Mucosa of rectum (tissue), 2 donors: ENCODE data around the gene MORF4L1.
A peak's percentile ranks its signal among the peaks of the same experiment; 100 is the strongest.
"Not testable (repeated sequence)": the region's sequence is repeated elsewhere in the genome, so short reads cannot be mapped to it uniquely, and the experiment has no call there.

Experiments used
- H3K27ac ChIP-seq, 2 donors: one replicate each; pipeline ENCODE4 v1.7.0; 2013; ENCODE audit warnings: inconsistent platforms in 2 of 2, low read depth in 2 of 2, low read length in 2 of 2
- H3K27me3 ChIP-seq, 2 donors: one replicate each; pipeline ENCODE4 v1.7.0; 2013; ENCODE audit warnings: low read length in 2 of 2; ENCODE audit not compliant: control insufficient read depth in 2 of 2, insufficient read depth in 2 of 2
- H3K36me3 ChIP-seq, 2 donors: one replicate each; pipeline ENCODE4 v1.7.0; 2013; ENCODE audit warnings: low read length in 2 of 2; ENCODE audit not compliant: control insufficient read depth in 2 of 2, insufficient read depth in 2 of 2
- H3K4me1 ChIP-seq, 2 donors: one replicate each; pipeline ENCODE4 v1.7.0; 2013; ENCODE audit warnings: low read length in 2 of 2, mild to moderate bottlenecking in 1 of 2; ENCODE audit not compliant: control insufficient read depth in 2 of 2, insufficient read depth in 2 of 2
- H3K4me3 ChIP-seq, 2 donors: one replicate each; pipeline ENCODE4 v1.7.0; 2013; ENCODE audit warnings: low read length in 2 of 2
- H3K9ac ChIP-seq, 2 donors: one replicate each; pipeline ENCODE4 v1.7.0; 2013; ENCODE audit warnings: low read length in 2 of 2, low read depth in 1 of 2, mild to moderate bottlenecking in 1 of 2
- H3K9me3 ChIP-seq, 2 donors: one replicate each; pipeline ENCODE4 v1.7.0; 2013; ENCODE audit warnings: low read length in 2 of 2; ENCODE audit not compliant: control insufficient read depth in 2 of 2
- donor health status: healthy.
- donor health status: Normal muscosa, but diverticular disease.

The MORF4L1 gene

GRCh38 chr15:78872155-78872971 lies at the start of gene MORF4L1:
Gene MORF4L1, plus strand, starts transcription at chr15:78872890. Its CDS starts 128 bp downstream, at chr15:78873018.
- no peaks in the 10 kb centered on the region for H3K36me3 ChIP-seq

GRCh38 chr15:78828920-78829319 lies 43.8 kb upstream of the MORF4L1 start:
- no peak overlapping the region for H3K27ac ChIP-seq
- H3K4me1 ChIP-seq, result no peaks in the 10 kb centered on the region
- no peaks in the 10 kb centered on the region for H3K9me3 ChIP-seq
- peaks cover 0 to 2% of the 10 kb centered on the region in 2 donors for H3K27me3 ChIP-seq
- H3K36me3 ChIP-seq, result no peaks in the 10 kb centered on the region
- no peak overlapping the region for H3K4me3 ChIP-seq
- H3K9ac ChIP-seq, result no peak overlapping the region

More at GRCh38 chr15:78872155-78872971, at the start of gene MORF4L1:
- H3K27me3 ChIP-seq, result no peaks in the 10 kb centered on the region
- peak within 1 kb of the TSS; percentile 99 to 100 for H3K27ac ChIP-seq
- H3K9me3 ChIP-seq, result no peaks in the 10 kb centered on the region
- H3K4me3 ChIP-seq, result peak within 1 kb of the TSS; percentile 98 to 99
- peak within 1 kb of the TSS; percentile 100 for H3K9ac ChIP-seq
- peaks cover 9 to 15% of the 10 kb centered on the region in 2 donors for H3K4me1 ChIP-seq

GRCh38 chr15:78830514-78831228 lies 42.0 kb upstream of the MORF4L1 start:
- Histone ChIP-seq H3K4me3 (no peak overlapping the region), H3K9me3 (no peaks in the 10 kb centered on the region), H3K4me1 (no peaks in the 10 kb centered on the region), H3K9ac (no peak overlapping the region), H3K36me3 (no peaks in the 10 kb centered on the region), H3K27ac (no peak overlapping the region), H3K27me3 (peaks cover 2% of the 10 kb centered on the region in 2 donors)

GRCh38 chr15:78831229-78832207 lies 41.2 kb upstream of the MORF4L1 start:
- H3K4me1 ChIP-seq, result no peaks in the 10 kb centered on the region
- no peaks in the 10 kb centered on the region for H3K36me3 ChIP-seq
- H3K9me3 ChIP-seq, result no peaks in the 10 kb centered on the region
- no peak overlapping the region for H3K27ac ChIP-seq
- peaks cover 2% of the 10 kb centered on the region in 2 donors for H3K27me3 ChIP-seq
- no peak overlapping the region for H3K9ac ChIP-seq
- no peak overlapping the region for H3K4me3 ChIP-seq

GRCh38 chr15:78836333-78836732 lies 36.4 kb upstream of the MORF4L1 start:
- no peaks in the 10 kb centered on the region for H3K9me3 ChIP-seq
- no peak overlapping the region for H3K27ac ChIP-seq
- H3K4me3 ChIP-seq, result no peak overlapping the region
- no peak overlapping the region for H3K9ac ChIP-seq
- H3K27me3 ChIP-seq, result peaks cover 0 to 2% of the 10 kb centered on the region in 2 donors
- H3K4me1 ChIP-seq, result no peaks in the 10 kb centered on the region
- H3K36me3 ChIP-seq, result no peaks in the 10 kb centered on the region

- Histone ChIP-seq H3K4me3 (no peak overlapping the region), H3K9ac (no peak overlapping the region), H3K27ac (no peak overlapping the region), H3K27me3 (peaks cover 0 to 2% of the 10 kb centered on the region in 2 donors), H3K9me3 (no peaks in the 10 kb centered on the region), H3K4me1 (no peaks in the 10 kb centered on the region), H3K36me3 (no peaks in the 10 kb centered on the region)
Measured at GRCh38 chr15:78837131-78837530, 35.6 kb upstream of the MORF4L1 start.

GRCh38 chr15:78837543-78837942 lies 35.1 kb upstream of the MORF4L1 start:
- no peaks in the 10 kb centered on the region for H3K9me3 ChIP-seq
- H3K27ac ChIP-seq, result no peak overlapping the region
- H3K36me3 ChIP-seq, result no peaks in the 10 kb centered on the region
- peaks cover 0 to 2% of the 10 kb centered on the region in 2 donors for H3K27me3 ChIP-seq
- H3K4me1 ChIP-seq, result no peaks in the 10 kb centered on the region
- H3K4me3 ChIP-seq, result no peak overlapping the region
- H3K9ac ChIP-seq, result no peak overlapping the region

GRCh38 chr15:78838489-78838888 lies 34.2 kb upstream of the MORF4L1 start:
- Histone ChIP-seq H3K4me3 (no peak overlapping the region), H3K9ac (no peak overlapping the region), H3K27me3 (peaks cover 0 to 2% of the 10 kb centered on the region in 2 donors), H3K27ac (no peak overlapping the region), H3K36me3 (no peaks in the 10 kb centered on the region), H3K4me1 (no peaks in the 10 kb centered on the region), H3K9me3 (no peaks in the 10 kb centered on the region)

- H3K27ac ChIP-seq, H3K27me3 ChIP-seq, H3K9me3 ChIP-seq, H3K9ac ChIP-seq, H3K4me3 ChIP-seq, H3K36me3 ChIP-seq, H3K4me1 ChIP-seq: not testable (repeated sequence)
Measured at GRCh38 chr15:78839151-78839550, 33.5 kb upstream of the MORF4L1 start.
